ENCODE measurements around the gene KRT81. TPM values are rescaled to one million over a fixed set of nuclear protein-coding genes. Genes with fewer than 3 reads are reported as not detected.
"Not testable (repeated sequence)": the region's sequence is repeated elsewhere in the genome, so short reads cannot be mapped to it uniquely, and the experiment has no call there.

Gene KRT81
- total RNA-seq, 2 donors from 2014 or later, result 0.77 TPM; not detected in 1

DNA sequence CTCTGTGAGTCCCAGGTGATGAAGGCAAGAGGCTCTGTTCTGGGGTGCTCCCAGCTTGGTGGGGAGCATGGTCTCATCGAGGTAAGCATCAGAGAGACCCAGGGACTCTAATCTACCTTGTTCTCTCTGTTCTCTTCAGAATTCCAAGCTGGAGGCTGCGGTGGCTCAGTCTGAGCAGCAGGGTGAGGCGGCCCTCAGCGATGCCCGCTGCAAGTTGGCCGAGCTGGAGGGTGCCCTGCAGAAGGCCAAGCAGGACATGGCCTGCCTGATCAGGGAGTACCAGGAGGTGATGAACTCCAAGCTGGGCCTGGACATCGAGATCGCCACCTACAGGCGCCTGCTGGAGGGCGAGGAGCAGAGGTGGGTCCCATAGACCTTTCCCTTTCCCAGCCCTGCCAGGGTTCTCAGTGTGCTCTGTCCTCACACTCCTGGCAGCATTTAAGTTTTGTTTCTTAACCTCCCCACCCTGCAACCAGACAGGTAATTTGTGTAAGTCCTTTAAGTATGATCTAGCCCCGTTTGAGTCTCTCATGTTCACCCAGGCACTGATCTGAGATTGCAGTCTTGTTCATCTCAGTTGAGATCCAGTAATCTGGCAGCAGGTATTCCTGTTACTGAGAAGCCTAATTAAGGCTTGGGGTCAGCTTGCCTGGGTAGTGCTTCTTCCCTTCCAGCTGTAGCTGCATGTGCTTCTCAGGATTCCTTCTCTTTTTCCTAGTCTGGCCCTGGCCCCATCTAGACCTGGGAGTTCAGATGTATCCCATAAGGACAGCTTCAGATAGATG, 14.8 kb upstream of the KRT81 start:
- Histone ChIP-seq H3K27me3 (peaks cover 15% of the 10 kb centered on the region), H3K36me3 (no peaks in the 10 kb centered on the region), H3K27ac (no peak overlapping the region), H3K9ac (ENCODE audit: low read depth in 2 of 2, low read length in 2 of 2) (no peak overlapping the region), H3K4me1 (no peaks in the 10 kb centered on the region), H3K9me3 (no peaks in the 10 kb centered on the region), H3K4me3 (no peak overlapping the region)
- TF ChIP-seq, protein P1, sequence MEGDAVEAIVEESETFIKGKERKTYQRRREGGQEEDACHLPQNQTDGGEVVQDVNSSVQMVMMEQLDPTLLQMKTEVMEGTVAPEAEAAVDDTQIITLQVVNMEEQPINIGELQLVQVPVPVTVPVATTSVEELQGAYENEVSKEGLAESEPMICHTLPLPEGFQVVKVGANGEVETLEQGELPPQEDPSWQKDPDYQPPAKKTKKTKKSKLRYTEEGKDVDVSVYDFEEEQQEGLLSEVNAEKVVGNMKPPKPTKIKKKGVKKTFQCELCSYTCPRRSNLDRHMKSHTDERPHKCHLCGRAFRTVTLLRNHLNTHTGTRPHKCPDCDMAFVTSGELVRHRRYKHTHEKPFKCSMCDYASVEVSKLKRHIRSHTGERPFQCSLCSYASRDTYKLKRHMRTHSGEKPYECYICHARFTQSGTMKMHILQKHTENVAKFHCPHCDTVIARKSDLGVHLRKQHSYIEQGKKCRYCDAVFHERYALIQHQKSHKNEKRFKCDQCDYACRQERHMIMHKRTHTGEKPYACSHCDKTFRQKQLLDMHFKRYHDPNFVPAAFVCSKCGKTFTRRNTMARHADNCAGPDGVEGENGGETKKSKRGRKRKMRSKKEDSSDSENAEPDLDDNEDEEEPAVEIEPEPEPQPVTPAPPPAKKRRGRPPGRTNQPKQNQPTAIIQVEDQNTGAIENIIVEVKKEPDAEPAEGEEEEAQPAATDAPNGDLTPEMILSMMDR (IDR thresholded peaks at IDR 0.05), result no peak
- intact Hi-C loops (cut with DNase I), result no loop called here
- no peak for DNase-seq

DNA sequence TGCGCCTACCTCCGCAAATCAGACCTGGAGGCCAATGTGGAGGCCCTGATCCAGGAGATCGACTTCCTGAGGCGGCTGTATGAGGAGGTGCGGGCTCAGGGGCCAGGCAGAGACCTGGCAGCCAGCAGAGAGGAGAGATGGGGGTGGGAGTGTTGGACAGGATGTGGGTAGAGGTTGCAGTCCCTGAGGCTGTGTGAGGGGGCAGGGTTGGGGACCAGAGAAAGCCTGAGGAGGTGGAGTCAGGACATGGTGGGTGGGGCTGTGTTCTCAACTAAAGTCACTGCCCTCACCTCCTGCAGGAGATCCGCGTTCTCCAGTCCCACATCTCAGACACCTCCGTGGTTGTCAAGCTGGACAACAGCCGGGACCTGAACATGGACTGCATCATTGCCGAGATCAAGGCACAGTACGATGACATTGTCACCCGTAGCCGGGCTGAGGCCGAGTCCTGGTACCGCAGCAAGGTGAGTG, 13.6 kb upstream of the KRT81 start:
- not testable (repeated sequence) for H3K36me3 ChIP-seq, H3K4me1 ChIP-seq

DNA sequence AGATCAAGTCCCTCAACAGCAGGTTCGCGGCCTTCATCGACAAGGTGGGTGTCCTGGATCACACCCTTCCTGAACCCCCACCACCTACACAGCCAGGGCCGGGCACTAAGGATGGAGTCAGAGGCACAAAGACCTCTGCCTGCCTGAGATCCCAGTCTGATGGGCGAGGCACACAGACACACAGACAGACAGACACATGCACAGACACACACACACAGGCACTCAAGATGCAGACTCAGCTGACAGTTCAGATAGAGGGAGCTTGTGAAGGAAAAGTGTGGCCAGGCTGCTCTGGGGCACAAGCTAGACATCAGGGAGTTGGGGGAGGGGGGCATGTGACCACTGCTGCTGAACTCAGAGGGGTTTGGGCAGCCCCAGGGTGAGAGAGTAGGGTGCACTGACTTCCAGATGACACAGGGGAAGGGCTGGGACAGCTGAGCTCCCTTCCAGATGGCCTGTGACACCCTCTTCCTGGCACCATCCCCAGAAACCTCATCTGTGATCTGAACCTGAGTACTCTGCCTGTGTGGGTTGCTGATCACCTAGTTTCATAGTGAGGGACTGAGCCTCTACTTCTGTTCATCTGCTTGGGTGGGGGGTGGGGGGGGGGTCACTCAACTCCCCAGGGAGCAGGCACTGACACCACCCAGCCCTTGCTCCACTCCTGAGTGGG, 11.0 kb upstream of the KRT81 start:
- H3K4me3 ChIP-seq; H3K27ac ChIP-seq; H3K36me3 ChIP-seq; H3K9ac ChIP-seq (ENCODE audit: low read depth in 2 of 2, low read length in 2 of 2); H3K27me3 ChIP-seq; H3K4me1 ChIP-seq; intact Hi-C loops (cut with DNase I); DNase-seq; H3K9me3 ChIP-seq: not testable (repeated sequence)

More for the DNA sequence above, 13.6 kb upstream of the KRT81 start:
- H3K4me3 ChIP-seq; H3K27ac ChIP-seq; H3K9ac ChIP-seq (ENCODE audit: low read depth in 2 of 2, low read length in 2 of 2); H3K9me3 ChIP-seq; intact Hi-C loops (cut with DNase I); DNase-seq: not testable (repeated sequence)
- peaks cover 15% of the 10 kb centered on the region for H3K27me3 ChIP-seq

DNA sequence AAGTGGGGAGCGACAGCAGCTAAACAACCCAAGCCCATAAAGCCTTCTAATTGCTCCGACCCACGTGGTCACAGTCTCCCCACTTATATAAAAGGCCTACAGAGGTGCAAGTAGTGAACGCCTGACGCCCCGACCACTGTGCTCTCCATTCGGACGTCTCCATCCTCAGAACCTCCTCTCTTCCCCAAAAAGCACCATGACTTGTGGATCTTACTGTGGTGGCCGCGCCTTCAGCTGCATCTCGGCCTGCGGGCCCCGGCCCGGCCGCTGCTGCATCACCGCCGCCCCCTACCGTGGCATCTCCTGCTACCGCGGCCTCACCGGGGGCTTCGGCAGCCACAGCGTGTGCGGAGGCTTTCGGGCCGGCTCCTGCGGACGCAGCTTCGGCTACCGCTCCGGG, 10.4 kb upstream of the KRT81 start:
- DNase-seq; H3K27me3 ChIP-seq; H3K4me1 ChIP-seq; H3K36me3 ChIP-seq; H3K27ac ChIP-seq; H3K9ac ChIP-seq (ENCODE audit: low read depth in 2 of 2, low read length in 2 of 2); intact Hi-C loops (cut with DNase I); H3K9me3 ChIP-seq; H3K4me3 ChIP-seq: not testable (repeated sequence)

DNA sequence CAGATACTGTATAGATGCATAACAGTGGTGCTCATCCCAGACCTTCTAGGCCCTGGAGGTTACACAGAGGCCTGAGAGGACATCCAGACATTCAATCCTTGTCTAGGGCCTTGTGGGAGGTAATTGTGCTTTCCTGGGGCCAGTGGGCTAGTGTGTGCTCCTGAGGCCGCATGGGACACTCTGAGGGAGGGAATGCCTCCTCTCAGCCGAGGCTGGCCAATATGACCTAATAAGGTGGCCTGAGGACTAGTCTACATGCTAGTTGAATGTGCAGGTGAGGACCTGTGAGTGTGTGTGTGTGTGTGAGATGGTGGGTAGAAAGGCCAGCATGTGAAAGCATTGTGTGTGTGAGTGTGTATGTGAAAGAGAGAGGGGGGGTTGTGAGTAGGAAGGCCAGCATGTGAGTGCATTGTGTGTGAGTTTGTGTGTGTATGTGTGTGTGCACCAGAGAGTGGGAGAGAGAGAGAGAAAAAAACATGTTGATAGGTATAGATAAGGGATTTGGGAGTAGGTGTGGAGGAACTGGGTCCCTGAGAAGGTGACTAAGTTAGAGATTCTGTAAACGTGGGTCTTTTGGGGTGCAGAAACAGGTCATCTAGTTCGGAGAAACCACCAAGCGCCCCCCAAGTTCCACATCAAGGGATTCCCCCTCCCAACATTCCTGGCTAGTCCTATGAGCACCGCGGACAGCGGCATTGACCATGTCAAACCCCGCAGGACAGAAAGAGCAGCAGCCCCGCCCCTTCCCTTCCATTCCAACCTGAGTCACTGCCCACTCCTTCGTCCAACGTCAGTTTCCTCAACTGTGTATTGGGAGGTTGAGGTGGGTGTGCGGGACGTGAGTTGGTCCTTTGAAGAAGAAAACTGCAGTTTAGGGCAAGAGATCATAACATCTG, 9.7 kb upstream of the KRT81 start:
- intact Hi-C loops (cut with DNase I), result no loop called here
- Histone ChIP-seq H3K4me3 (no peak overlapping the region), H3K9ac (ENCODE audit: low read depth in 2 of 2, low read length in 2 of 2) (no peak overlapping the region), H3K27me3 (no peaks in the 10 kb centered on the region), H3K36me3 (no peaks in the 10 kb centered on the region), H3K4me1 (no peaks in the 10 kb centered on the region), H3K27ac (no peak overlapping the region), H3K9me3 (no peaks in the 10 kb centered on the region)
- TF ChIP-seq, protein P1 (IDR thresholded peaks at IDR 0.05), result no peak
- DNase-seq, result no peak

DNA sequence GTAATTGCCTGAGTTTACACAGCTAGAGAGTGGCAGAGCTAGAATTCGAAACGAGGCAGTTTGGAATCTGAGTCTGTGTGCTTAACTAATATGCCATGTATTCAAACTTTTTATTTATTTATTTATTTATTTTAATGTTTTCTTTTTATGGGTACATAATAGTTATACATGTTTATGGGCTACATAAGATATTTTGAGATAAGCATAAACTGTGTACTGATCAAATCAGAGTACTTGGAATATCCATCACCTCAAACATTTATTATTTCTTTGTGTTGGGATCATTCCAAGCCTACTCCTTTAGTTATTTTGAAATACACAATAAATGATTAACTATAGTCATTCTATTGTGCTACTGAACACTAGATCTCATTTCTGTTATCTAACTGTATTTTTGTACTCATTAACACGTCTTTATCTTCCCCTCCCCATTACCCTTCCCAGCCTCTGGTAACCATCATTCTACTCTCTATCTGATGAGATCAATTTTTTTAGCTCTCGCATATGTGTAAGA, 7.4 kb upstream of the KRT81 start:
- intact Hi-C loops (cut with DNase I), result no loop called here

More for the DNA sequence above, 7.4 kb upstream of the KRT81 start:
- TF ChIP-seq, protein P1 (IDR thresholded peaks at IDR 0.05), result no peak
- H3K27me3 ChIP-seq, result no peaks in the 10 kb centered on the region
- no peak overlapping the region for H3K9ac ChIP-seq (ENCODE audit: low read depth in 2 of 2, low read length in 2 of 2)
- H3K9me3 ChIP-seq, result no peaks in the 10 kb centered on the region
- no peaks in the 10 kb centered on the region for H3K4me1 ChIP-seq
- H3K27ac ChIP-seq, result no peak overlapping the region
- no peak for DNase-seq
- no peaks in the 10 kb centered on the region for H3K36me3 ChIP-seq
- no peak overlapping the region for H3K4me3 ChIP-seq

Data from colonic mucosa (tissue), 4 donors.